T-helper 9 cell (primary cell): ENCODE results near the gene NFIX.

ENCODE experiments used
- DNase-seq: peaks from one replicate; pipeline ENCODE4 v3.0.0-alpha.2; 2020

NFIX gene

DNA sequence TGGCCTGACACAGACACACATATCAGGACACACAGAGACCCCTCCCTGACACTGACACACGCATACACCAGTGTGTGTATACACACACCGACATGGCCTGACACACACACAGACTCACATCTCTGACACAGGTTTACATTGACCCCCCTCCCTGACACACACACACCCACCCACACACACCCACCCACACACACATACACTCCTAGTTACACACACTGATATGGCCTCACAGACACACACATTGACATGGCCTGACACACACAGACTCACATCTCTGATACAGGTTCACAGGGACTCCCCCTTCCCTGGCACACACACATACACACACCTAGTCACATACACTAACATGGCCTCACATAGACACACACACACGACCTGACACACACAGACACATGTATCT lies 4.4 kb upstream of the NFIX start:
- no peak for DNase-seq

DNA sequence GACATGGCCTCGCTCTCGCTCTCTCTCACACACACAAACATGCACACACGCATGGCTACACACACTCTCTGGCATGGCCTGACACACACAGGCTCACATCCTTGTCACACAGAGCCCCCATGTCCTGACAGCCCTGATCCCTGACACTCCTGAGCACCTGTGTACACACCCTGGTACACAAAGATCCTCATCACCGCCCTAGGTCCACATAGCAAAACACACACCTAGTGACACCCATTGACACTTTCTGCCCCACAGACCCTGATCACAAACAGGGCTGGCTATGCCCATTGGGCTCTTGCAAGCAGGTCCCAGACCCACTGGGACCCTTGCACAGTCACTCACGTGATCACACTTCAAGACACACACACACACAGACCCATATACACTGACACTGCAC lies 4.0 kb upstream of the NFIX start:
- no peak for DNase-seq

DNA sequence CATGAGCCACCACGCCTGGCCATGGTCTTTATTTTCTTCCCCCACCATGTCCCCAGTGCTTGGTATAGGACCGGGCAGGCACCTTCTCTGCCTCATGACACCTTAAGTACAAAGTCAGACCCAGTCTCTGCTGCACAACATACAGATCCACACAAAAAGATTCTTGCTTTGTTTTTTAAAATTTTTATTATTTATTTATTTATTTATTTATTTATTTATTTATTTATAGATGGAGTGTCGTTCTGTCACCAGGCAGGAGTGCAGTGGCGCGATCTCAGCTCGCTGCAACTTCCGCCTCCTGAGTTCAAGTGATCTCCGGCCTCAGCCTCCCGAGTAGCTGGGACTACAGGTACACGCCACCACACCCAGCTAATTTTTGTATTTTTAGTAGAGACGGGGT lies 2.5 kb upstream of the NFIX start:
- no peak for DNase-seq

DNA sequence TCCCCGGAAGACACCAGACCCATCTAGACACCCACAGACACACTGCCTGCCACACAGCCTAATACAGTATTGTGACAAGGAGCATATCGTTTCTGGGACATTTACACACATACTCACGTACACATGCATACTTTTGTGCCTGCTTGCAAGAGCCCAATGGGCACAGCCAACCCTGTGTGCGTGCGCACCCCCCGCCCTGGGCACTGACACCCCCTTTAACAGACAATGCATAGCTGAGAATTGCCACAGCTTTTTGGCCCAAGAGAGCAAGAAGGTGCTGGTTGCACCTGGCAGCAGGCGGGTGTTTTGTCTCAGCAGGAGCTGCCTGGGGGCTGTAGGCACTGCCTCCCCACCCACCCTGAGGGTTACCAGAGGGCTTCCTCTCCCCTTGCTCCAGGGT lies 1.7 kb upstream of the NFIX start:
- no peak for DNase-seq

DNA sequence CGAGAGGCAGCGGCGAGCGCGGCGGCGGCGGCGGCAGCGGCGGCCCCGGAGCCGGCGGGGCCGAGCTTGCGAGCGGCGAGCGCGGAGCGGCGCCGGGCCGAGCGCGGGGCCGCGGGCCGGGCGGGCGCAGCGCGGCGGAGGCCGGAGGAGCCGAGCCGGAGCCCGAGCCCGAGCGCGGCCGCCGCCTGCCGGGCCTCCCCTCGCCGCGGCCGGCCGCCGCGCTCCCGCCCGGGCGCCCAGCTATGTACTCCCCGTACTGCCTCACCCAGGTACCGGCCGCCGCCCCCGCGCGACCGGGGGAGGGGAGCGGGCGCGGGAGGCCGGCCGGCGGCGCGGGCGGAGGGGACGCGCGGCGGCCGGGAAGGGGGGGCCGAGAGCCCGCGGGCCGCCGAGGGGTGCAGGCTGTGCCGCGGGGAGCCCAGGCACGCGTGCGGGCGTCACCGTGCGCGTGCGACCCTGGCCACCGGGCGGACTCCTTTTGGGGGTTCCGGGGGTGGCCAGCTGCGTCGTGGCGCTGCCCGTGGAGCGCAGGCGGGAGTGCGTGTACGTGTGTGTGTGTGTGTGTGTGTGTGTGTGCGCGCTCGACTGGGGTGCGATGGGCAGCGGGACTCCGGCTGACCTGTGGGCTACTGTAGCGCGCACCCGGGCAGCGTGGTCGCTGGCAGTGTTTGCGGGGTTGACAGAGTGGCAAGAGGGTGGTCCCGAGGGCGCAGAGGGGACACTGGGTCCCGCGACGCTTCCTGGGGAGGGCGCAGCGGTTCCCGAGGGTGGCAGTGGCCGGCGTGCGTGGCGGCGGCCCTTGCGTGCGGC lies 526 bp downstream of the NFIX start:
- no peak for DNase-seq

DNA sequence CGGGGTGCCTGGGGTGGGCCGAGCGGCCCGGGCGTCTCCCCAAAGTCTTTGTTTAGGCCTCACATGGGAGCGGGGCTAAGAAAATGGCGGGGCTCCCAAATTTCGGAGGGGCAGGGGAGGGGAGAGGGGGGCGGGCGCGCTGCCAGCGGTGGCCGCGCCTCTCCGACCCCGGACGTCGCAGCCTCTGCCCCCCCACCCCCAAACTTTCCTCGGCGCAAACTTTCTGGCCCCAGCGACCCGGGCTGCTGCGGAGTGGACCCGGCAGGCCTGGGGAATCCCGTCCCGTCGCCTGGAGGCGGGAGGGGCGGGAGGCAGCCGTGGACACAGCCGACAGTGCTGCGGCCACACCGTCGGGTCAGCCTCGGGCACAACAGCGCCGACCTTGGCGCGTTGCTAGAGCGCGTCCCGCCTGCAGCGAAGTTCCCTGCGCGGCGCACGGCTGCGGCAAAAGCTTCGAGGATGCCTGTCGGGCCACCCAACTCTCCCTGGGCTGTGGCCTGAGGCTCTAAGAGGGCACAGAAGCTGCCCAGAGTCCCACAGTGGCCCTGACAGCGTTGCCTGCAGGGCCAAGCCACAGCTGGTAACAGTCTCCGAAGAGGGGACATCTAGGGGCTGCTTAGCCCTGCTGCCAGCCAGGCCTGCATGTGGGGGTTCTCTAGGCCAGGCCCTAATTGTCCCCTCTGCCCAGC lies 1.3 kb downstream of the NFIX start:
- DNase-seq = no peak

GRCh38 chr19:12997179-12997966 lies 2.1 kb downstream of the NFIX start:
- no peak for DNase-seq

DNA sequence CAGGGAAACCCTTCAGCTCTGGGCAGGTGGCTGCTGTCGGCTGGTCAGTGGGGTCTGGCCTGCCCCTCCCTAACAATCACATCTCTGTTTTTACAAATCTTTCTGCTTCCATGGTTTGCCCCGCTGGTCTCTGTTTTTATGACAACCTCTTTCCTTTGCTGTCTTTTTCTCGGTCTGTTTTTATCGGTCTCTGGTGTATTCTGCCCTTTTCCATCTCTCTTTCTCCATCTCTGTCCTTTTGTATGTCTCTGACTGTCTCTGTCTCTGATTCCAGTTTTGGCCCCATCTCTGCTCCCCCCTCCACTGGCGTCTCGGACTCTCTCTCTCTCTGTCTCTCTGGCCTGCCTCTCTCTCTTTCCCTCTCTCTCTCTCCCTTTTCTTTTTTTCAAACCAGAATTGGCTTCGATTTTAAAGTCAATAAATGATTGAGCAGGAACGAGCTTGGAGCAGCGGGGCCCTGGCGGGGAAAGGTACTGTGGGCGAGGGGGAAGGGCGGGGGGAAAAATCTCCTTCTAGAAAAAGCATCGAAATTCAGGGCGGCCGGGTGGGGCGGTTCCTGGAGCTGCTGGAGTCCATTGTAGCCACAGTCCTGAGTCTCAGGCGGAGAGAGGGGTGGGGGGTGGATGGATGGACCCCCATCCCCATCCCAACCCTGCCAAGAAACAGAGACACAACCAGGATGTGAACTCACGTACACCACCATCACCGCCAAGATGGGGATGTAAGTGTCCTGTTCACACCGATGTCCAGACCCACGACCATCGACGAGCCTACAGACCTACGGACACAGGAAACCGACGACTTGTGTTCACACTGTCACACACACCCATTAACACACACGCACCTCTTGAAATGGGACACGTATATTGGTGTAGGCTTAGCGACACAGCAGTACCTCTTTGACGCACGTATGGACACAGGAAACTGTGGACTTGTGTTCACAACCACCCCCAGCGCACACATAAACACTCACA lies 3.0 kb downstream of the NFIX start:
- no peak for DNase-seq

- no peak for DNase-seq
Observed at GRCh38 chr19:13001166-13001501, 5.9 kb downstream of the NFIX start.

DNA sequence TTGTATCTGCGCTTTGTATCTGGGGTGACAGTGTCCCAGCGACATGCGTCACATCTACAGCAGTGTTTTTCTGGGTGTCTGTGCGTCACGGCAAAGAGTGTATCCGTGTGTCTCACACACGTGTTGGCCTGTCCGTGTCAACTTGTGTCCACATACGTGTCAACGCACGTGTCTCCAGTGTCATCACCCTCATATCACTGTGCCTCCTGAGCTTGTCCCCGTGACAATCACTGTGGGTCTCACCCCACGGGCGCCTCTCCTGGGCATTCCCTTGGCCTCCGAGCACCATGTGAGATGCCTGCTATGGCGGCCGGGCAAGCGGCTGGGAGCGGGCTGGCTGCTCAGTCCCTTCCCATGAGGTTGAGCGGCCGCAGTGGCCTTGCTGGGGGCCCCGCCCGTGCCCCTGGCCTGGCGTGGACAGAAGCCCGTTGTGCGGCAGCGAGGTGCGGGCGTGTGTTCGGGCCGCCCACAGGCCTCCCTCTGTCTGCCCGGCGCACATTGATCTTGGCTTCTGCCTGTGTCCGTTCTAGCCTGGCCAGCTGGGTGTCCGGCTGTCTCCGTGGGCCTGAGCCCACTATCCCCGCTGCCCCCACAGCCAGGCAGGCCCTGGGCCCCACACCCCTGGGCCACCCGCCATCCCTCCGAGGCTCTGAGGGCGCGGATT lies 6.4 kb downstream of the NFIX start:
- no peak for DNase-seq

DNA sequence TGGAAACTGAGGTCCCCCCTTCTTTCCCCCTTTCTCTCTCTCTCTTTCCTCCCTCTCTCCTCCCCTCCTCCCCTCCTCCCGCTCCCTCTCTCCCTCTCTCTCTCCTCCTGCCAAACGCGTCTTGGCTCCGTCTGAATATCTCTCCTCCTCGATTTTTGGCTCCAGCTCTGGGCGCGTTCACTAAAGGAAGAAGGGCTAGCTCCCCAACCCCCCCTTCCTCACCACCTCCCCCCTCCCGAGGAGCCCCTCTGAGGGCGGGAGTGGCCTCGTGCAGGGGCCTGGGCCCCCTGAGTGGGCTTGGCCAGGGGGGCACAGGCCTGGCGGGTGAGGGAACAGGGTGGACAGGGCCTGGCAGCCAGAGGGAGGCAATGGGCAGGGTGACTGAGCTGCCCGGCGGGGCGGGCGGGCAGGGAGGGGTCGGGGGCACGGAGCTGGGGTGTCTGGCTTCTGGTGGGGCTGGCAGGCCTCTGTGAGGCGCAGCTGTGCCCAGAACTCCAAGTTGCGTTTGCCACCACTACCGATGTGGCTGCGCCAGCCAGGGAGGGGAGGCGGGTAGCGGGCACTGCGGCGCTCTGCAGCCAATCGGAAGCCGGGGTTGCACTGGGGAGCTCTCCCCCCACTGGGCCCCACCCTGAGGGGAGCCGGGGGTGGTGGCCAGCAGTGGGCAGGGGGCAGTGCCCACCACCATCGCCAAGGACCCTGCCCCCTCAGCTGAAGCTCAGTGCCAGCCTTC lies 7.1 kb downstream of the NFIX start:
- no peak for DNase-seq

DNA sequence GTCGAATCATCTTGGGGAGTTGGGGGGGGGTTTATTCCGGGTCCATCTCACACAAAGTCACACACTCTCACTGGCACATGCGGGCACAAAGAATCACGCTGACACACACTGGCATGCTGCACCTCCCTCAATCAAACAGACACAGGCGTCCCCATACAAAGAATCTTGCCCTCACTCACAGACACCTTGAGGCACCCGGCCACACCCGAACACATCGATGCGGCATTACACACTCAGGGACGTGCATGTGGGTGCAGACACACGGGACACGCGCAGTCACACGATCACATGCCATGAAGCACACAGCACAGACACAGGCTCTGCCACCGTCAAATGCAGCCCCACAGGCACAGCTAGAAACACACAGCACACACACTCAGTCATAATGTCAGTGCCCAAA lies 7.8 kb downstream of the NFIX start:
- DNase-seq = no peak

DNA sequence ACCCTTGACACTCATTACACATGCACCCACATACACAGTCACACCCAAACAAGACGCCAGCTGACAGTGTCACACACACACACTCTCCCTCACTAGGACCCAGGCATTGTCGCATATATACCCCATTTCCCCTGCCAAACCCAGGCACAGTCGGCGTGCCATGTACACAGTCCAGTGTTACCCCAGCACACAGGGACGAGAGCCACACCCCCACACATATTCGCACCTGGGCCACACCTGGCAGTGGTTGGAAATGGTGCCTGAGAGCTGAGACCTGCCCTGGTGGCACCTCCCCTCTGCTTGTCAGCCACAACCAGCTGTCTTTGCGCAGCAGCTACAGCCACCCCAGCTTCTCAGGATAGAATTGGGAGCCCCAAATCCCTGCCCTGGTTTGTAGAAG lies 9.0 kb downstream of the NFIX start:
- DNase-seq = no peak

- DNase-seq = no peak
Observed at GRCh38 chr19:13005253-13005652, 10.0 kb downstream of the NFIX start.

- no peak for DNase-seq
Observed at GRCh38 chr19:13005861-13006370, 10.6 kb downstream of the NFIX start.

- no peak for DNase-seq
Observed at GRCh38 chr19:13006431-13007281, 11.4 kb downstream of the NFIX start.

GRCh38 chr19:13007292-13008045 lies 12.2 kb downstream of the NFIX start:
- no peak for DNase-seq

GRCh38 chr19:13008926-13009787 lies 13.9 kb downstream of the NFIX start:
- DNase-seq = no peak
